Vagina (tissue), 2 donors: ENCODE measurements around the gene PTPRD. TPM values are rescaled to one million over a fixed set of nuclear protein-coding genes. Genes with fewer than 3 reads are reported as not detected.
"Not testable (repeated sequence)": the region's sequence is repeated elsewhere in the genome, so short reads cannot be mapped to it uniquely, and the experiment has no call there.

Experiments
- DNase-seq, 2 donors: peaks; one replicate each; pipeline ENCODE4 v3.0.0-alpha.2; 2017; ENCODE audit errors: extremely low spot score in 2 of 2
- H3K27ac ChIP-seq: fragments of 200-600 bp; sonication (generic); one replicate; pipeline ENCODE4 v1.5.1; 2019
- H3K27me3 ChIP-seq: fragments of 200-600 bp; sonication (generic); one replicate; pipeline ENCODE4 v1.5.1; 2019
- H3K36me3 ChIP-seq, 2 donors: fragments of 200-600 bp; sonication (generic); one replicate each; pipeline ENCODE4 v1.5.1; 2017 to 2019
- H3K4me1 ChIP-seq: fragments of 200-600 bp; sonication (generic); one replicate; pipeline ENCODE4 v1.5.1; 2019
- H3K4me3 ChIP-seq, 2 donors: fragments of 200-600 bp; sonication (generic); 1 replicate in 1 of 2; 2 replicates in 1 of 2; pipeline ENCODE4 v1.5.1; 2016 to 2019
- H3K9me3 ChIP-seq: fragments of 200-600 bp; sonication (generic); one replicate; pipeline ENCODE4 v1.5.1; 2019
- CTCF ChIP-seq, 3 experiments: fragments of 450-650 bp in 2 of 3; fragments of 200-600 bp in 1 of 3; sonication (generic) in 1 of 3; IDR thresholded peaks; one replicate each; pipeline ENCODE4 v1.5.1; 2017 to 2019; ENCODE audit warnings: antibody characterized with exemption in 3 of 3, mild to moderate bottlenecking in 2 of 3, moderate library complexity in 2 of 3
- POLR2A ChIP-seq, 2 donors: fragments of 450-650 bp; IDR thresholded peaks; one replicate each; pipeline ENCODE4 v1.6.1; 2017; ENCODE audit warnings: antibody characterized with exemption in 2 of 2, mild to moderate bottlenecking in 2 of 2, moderate library complexity in 2 of 2
- POLR2AphosphoS5 ChIP-seq, 2 donors: sonication (generic); formaldehyde crosslinking; IDR thresholded peaks; one replicate each; pipeline ENCODE4 v1.9.0; 2017; ENCODE audit warnings: antibody characterized with exemption in 2 of 2, mild to moderate bottlenecking in 2 of 2, low read depth in 1 of 2; ENCODE audit not compliant: insufficient read depth in 1 of 2
- intact Hi-C: fragments of 100-400 bp; cut with DNase I; formaldehyde crosslinking; loops from one replicate; pipeline ENCODE4 v1.15.1; 2023
- total RNA-seq: library from RNA; depleted of rRNA; stranded (reverse); fragments of >200 nt; gene quantifications from one replicate; pipeline ENCODE4 v1.2.3, GENCODE V29; 2016

Gene PTPRD
- total RNA-seq, 1 donor from 2014 or later, result 10.3 TPM

DNA sequence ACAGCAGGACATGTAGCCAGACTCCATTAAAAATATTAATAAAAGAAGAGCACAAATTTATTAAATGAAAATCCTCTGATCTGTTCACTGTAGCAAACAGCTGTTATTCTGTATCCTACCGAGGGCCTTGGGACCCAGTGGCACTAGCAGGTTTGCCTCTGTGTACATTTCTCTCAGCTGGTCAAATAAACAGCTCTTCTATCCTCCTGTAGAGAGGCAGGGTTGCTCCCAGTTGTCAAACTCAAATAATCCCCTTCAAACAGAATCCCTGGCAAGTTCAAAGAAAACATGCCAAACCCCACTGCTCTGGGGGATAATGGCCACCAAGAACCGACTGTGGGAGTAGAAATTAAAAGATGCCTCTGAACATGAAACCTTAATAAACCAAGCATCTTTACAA is 1551.2 kb downstream of the PTPRD start:
- Histone ChIP-seq H3K27ac (no peak overlapping the region), H3K36me3 (no peaks in the 10 kb centered on the region), H3K4me1 (no peaks in the 10 kb centered on the region), H3K4me3 (no peak overlapping the region), H3K27me3 (no peaks in the 10 kb centered on the region), H3K9me3 (no peaks in the 10 kb centered on the region)
- TF ChIP-seq POLR2AphosphoS5 (IDR thresholded peaks at IDR 0.05; ENCODE audit: insufficient read depth in 1 of 2, low read depth in 1 of 2) (no peak), POLR2A (IDR thresholded peaks at IDR 0.05) (no peak), CTCF (IDR thresholded peaks at IDR 0.05) (no peak)
- intact Hi-C loops, result no loop called here
- DNase-seq, result no peak

- Histone ChIP-seq H3K36me3 (no peaks in the 10 kb centered on the region), H3K27ac (no peak overlapping the region), H3K4me3 (no peak overlapping the region), H3K9me3 (no peaks in the 10 kb centered on the region), H3K4me1 (no peaks in the 10 kb centered on the region), H3K27me3 (no peaks in the 10 kb centered on the region)
- TF ChIP-seq CTCF (IDR thresholded peaks at IDR 0.05) (no peak), POLR2A (IDR thresholded peaks at IDR 0.05) (no peak), POLR2AphosphoS5 (IDR thresholded peaks at IDR 0.05; ENCODE audit: insufficient read depth in 1 of 2, low read depth in 1 of 2) (no peak)
- no peak for DNase-seq
- intact Hi-C loops, result no loop called here
Measured at GRCh38 chr9:9054354-9054992, 1558.3 kb downstream of the PTPRD start.

GRCh38 chr9:9045572-9045971 is 1567.2 kb downstream of the PTPRD start:
- H3K4me1 ChIP-seq, result no peaks in the 10 kb centered on the region
- DNase-seq, result no peak
- intact Hi-C loops, result no loop called here
- no peaks in the 10 kb centered on the region for H3K27me3 ChIP-seq
- H3K4me3 ChIP-seq, result no peak overlapping the region
- no peak overlapping the region for H3K27ac ChIP-seq
- no peaks in the 10 kb centered on the region for H3K36me3 ChIP-seq
- no peak for TF ChIP-seq CTCF (IDR thresholded peaks at IDR 0.05)
- no peaks in the 10 kb centered on the region for H3K9me3 ChIP-seq

DNA sequence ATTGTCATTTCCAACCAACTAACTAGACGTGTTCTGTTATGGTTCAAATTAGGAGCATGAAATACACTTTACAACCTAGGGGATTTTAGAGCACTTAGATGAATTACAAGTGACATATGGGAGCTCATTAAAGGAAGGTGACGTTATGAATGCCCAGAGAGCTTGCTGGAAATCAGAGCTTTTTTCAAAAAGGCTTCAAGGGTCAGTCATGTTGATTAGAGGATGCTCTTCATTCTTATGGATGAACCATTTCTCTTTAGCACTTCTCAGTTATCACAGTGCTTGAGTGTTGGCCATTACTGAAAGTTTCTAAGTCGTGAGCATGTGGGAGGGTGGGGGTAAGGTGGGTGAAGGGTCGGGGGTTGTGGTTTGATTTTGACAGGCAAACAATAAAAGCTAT is 1567.7 kb downstream of the PTPRD start:
- H3K27ac ChIP-seq, result no peak overlapping the region
- H3K4me3 ChIP-seq, result no peak overlapping the region
- H3K36me3 ChIP-seq, result no peaks in the 10 kb centered on the region
- intact Hi-C loops, result no loop called here
- H3K9me3 ChIP-seq, result no peaks in the 10 kb centered on the region
- no peak for TF ChIP-seq POLR2AphosphoS5 (IDR thresholded peaks at IDR 0.05; ENCODE audit: insufficient read depth in 1 of 2, low read depth in 1 of 2)
- no peak for TF ChIP-seq POLR2A (IDR thresholded peaks at IDR 0.05)
- no peak for TF ChIP-seq CTCF (IDR thresholded peaks at IDR 0.05)
- no peak for DNase-seq
- no peaks in the 10 kb centered on the region for H3K27me3 ChIP-seq
- no peaks in the 10 kb centered on the region for H3K4me1 ChIP-seq

- H3K9me3 ChIP-seq, H3K27ac ChIP-seq, H3K4me3 ChIP-seq, H3K36me3 ChIP-seq, intact Hi-C loops, DNase-seq, H3K27me3 ChIP-seq, H3K4me1 ChIP-seq: not testable (repeated sequence)
Measured at GRCh38 chr9:9043788-9044187, 1569.0 kb downstream of the PTPRD start.

- TF ChIP-seq POLR2A (IDR thresholded peaks at IDR 0.05), result no peak
- TF ChIP-seq CTCF (IDR thresholded peaks at IDR 0.05), result no peak
- no peak for TF ChIP-seq POLR2AphosphoS5 (IDR thresholded peaks at IDR 0.05; ENCODE audit: insufficient read depth in 1 of 2, low read depth in 1 of 2)
- no peaks in the 10 kb centered on the region for H3K9me3 ChIP-seq
- H3K4me3 ChIP-seq, result no peak overlapping the region
- H3K4me1 ChIP-seq, result no peaks in the 10 kb centered on the region
- H3K36me3 ChIP-seq, result no peaks in the 10 kb centered on the region
- no peak overlapping the region for H3K27ac ChIP-seq
- no peak for DNase-seq
- no peaks in the 10 kb centered on the region for H3K27me3 ChIP-seq
- intact Hi-C loops, result no loop called here
Measured at GRCh38 chr9:9041756-9042155, 1571.0 kb downstream of the PTPRD start.
